ENCODE measurements around the gene PRC1.
A peak's percentile ranks its signal among the peaks of the same experiment; 100 is the strongest.
"Not testable (repeated sequence)": the region's sequence is repeated elsewhere in the genome, so short reads cannot be mapped to it uniquely, and the experiment has no call there.

PRC1 gene

GRCh38 chr15:90931828-90932659 lies 62.3 kb downstream of the PRC1 start, which contains the start of gene HDDC3:
Gene HDDC3 (minus strand): TSS chr15:90932549. CDS start chr15:90932540, 9 bp downstream.
- peak; percentile 75 for DNase-seq

DNA sequence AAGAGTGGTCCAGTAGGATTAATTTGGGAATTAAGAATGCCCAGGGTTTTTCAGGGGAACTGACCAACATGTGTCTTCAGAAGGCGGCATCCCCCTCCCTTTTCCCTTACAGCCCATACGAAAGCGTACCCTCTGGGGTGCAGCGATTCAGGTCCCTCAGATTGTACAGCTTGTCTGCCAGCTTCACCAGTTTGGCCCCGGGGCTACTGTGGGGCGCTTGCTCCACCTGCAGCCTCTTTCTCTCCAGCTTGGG lies 62.8 kb downstream of the PRC1 start:
- DNase-seq = no peak

GRCh38 chr15:90930861-90931574 lies 63.3 kb downstream of the PRC1 start:
- no peak for DNase-seq

DNA sequence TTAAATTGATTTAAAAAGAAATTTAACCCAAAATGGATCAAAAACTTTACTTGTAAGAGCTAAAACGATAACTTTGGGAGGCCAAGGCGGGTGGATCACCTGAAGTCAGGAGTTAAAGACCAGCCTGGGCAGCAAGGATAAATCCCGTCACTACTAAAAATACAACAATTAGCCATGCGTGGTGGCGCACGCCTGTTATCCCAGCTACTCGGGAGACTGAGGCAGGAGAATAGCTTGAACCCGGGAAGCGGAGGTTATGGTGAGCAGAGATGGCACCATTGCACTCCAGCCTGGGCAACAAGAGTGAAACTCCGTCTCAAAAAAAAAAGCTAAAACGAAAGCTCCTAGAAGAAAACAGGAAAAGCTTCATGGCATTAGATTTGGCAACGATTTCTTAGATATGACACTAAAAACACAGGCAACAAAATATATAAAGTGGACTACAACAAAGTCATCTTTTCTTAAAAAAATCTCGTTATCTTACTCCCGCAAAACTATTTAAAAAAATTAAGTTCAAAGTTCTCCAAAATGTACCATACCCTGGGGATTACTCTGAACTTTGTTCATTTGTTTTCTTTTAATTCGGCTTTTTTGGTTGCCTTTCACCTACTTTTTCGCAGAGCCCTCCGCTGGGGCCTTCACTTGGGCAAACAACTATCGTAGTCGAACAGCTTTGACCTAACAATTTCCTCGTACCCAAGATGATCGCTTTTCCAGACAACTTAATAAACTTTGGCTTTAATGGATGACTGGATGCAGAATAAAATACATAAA lies 64.9 kb downstream of the PRC1 start:
- DNase-seq = no peak

DNA sequence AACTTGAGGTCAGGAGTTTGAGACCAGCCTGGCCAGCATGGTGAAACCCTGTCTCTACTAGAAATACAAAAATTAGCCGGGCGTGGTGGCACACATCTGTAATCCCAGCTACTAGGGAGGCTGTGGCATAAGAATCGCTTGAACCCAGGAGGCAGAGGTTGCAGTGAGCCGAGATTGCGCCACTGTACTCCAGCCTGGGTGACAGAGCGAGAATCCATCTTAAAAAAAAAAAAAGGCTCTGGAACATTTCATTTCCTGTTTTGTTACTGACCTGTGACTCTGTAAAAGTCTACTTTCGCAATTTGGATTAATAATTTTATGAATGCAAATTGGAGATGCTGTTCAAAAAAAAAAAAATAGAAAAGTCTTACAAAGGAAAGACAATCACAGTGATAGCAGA lies 66.2 kb downstream of the PRC1 start:
- not testable (repeated sequence) for DNase-seq

DNA sequence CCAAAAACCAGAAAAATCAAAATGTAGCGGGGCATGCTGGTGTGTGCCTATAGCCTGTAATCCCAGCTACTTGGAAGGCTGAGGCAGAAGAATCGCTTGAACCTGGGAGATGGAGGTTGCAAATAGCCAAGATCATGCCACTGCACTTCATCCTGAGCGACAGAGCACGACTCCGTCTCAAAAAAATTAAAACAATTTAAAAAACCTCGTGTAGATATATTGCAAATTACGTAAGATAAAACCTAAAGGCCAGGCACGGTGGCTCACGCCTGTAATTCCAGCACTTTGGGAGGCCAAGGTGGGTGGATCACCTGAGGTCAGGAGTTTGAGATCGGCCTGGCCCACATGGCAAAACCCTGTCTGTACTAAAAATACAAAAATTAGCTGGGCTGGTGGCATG lies 67.6 kb downstream of the PRC1 start:
- DNase-seq = not testable (repeated sequence)

DNA sequence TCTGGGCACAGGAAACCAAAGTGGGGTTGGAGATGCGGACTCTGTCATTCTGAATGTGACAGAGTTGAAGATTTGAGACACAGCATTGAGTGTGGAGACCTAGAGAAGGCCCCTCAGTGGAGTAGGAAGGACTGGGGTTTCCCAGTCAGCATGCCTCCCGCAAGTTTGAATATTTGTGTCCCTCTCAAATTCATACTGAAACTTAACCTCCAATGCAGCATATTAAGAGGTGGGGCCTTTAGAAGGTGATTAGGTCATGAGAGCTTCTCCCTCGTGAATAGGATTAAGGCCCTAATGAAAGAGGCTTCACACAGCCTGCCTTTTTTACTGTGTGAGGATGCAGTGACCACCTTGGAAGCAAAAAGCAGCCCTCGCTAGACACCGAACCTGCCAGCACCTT lies 70.0 kb downstream of the PRC1 start:
- DNase-seq = no peak

- not testable (repeated sequence) for DNase-seq
These were observed 71.5 kb downstream of the PRC1 start for GRCh38 chr15:90922712-90923322.

- no peak for DNase-seq
These were observed 72.4 kb downstream of the PRC1 start for GRCh38 chr15:90921887-90922286.

DNA sequence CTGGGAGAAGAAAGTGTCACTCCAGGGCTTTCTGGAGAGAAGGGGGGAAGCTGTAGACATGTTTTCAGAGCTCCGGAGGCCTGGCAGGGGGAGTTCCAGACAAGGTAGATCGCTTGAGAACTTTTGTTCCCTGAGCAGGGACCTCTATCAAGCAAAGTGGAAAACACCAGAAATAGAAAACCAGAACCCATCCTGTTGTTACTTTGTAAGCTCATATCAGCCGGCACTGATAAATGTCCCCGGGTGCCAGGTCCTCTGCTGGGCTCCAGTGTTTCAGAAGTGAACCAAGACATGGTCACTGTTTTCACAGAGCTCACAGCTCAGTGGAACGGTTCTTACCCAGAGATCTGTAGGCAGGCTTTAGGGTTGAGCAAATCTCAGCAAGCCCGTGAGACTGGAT lies 75.5 kb downstream of the PRC1 start:
- no peak for DNase-seq

DNA sequence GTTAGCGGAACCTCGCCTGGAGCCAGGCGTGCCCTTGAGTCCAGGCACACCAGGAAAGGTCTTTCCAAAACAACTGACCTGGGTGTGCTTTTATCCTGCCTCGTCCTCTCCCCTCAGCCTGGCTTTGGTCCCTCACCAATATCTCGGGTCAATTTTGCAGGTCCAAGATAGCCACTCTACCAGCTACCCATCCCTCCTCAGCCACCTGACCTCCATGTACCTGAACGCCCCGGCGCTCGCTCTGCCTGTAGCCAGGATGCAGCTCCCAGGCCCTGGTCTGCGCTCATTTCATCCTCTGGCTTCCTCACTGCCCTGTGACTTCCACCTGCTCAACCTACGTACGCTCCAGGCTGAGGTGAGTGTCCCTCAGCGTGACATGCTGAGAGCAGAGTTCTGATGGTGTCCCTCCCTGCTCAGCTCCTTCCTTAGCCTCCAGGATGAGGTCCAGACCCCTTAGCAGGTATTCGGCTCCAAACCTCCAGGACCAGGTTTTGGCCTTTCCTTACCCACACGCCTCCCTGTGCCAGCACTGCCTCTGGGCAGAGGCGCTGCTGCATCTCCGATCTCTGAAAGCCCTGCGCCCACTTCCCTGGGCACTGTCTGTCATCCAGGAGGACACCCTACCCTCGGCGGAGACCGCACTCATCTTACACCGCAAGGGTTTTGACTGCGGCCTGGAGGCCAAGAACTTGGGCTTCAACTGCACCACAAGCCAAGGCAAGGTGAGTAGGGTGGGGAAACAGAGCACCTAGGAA lies 76.1 kb downstream of the PRC1 start:
- DNase-seq = no peak

GRCh38 chr15:90917569-90917968 lies 76.8 kb downstream of the PRC1 start:
- no peak for DNase-seq

DNA sequence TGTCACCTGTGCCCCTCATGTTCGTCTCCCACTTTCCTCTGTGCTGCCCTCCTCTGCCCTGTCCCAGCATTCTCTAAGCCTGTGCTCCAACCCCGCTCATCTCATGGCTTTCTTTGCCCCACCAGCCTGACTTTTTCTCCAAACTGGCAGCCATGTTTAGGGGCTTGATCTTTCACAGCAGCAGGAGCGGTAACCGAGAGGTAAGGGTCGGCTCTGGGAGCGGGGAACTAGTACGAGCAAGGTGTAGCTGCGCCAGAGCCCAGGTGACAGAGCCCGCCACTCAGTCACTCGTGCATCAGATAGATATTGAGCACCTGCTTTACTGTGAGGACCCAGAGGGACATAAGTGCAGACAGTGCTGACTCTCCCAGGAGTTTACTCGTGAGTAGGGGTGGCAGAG lies 77.9 kb downstream of the PRC1 start:
- no peak for DNase-seq
